A673 (cell line): ENCODE results near the gene ECSCR. TPM values are rescaled to one million over a fixed set of nuclear protein-coding genes. Genes with fewer than 3 reads are reported as not detected.
"Not testable (repeated sequence)": the region's sequence is repeated elsewhere in the genome, so short reads cannot be mapped to it uniquely, and the experiment has no call there.

ENCODE experiments used
- BruUV-seq: library from RNA; stranded (reverse); fragments of 400-500 nt; replicated peaks from 2 replicates; lab custom pipeline; 2021; lab: Mats Ljungman, UMichigan
- CTCF ChIA-PET: fragments of 300-600 bp; sonication (Branson Sonifier 250); formaldehyde crosslinking; loops from one replicate; lab custom pipeline; 2022; ENCODE audit warnings: antibody characterized with exemption; lab: Charles Lee
- POLR2A ChIA-PET: fragments of 300-600 bp; sonication (Branson Sonifier 250); formaldehyde crosslinking; loops from one replicate; lab custom pipeline; 2022; ENCODE audit warnings: antibody characterized with exemption; ENCODE audit not compliant: low non-redundant PET; lab: Charles Lee
- DNase-seq: peaks from one replicate; pipeline ENCODE4 v3.0.0-alpha.2; 2015; ENCODE audit warnings: low spot score
- H3K27ac ChIP-seq: fragments of 200-600 bp; sonication (generic); 2 replicates; pipeline ENCODE4 v1.5.1; 2016; ENCODE audit warnings: mixed run types, low read depth, mild to moderate bottlenecking, mixed read lengths, antibody characterized with exemption, low read length; ENCODE audit not compliant: poor library complexity, severe bottlenecking
- H3K27me3 ChIP-seq: fragments of 200-600 bp; sonication (generic); replicated peaks from 2 replicates; pipeline ENCODE4 v1.6.1; 2017; ENCODE audit warnings: mixed run types, low read depth, mild to moderate bottlenecking, mixed read lengths, antibody characterized with exemption, low read length; ENCODE audit not compliant: insufficient read depth, poor library complexity
- H3K36me3 ChIP-seq: fragments of 200-600 bp; sonication (generic); 2 replicates; pipeline ENCODE4 v1.6.1; 2016; ENCODE audit warnings: mixed run types, mild to moderate bottlenecking, mixed read lengths, antibody characterized with exemption, low read length; ENCODE audit not compliant: insufficient read depth, poor library complexity, severe bottlenecking
- H3K4me1 ChIP-seq: fragments of 200-600 bp; sonication (generic); 2 replicates; pipeline ENCODE4 v1.6.1; 2017; ENCODE audit warnings: mixed run types, mild to moderate bottlenecking, mixed read lengths, antibody characterized with exemption, low read length; ENCODE audit not compliant: insufficient read depth, poor library complexity, severe bottlenecking
- H3K4me3 ChIP-seq: fragments of 200-600 bp; sonication (generic); 2 replicates; pipeline ENCODE4 v1.5.1; 2016; ENCODE audit warnings: low read depth, mixed run types, mild to moderate bottlenecking, mixed read lengths, low read length; ENCODE audit not compliant: poor library complexity, severe bottlenecking
- H3K9me3 ChIP-seq: fragments of 200-600 bp; sonication (generic); 2 replicates; pipeline ENCODE4 v1.6.1; 2016; ENCODE audit warnings: mixed run types, low read depth, mild to moderate bottlenecking, mixed read lengths, antibody characterized with exemption, low read length; ENCODE audit not compliant: poor library complexity, severe bottlenecking
- EZH2 ChIP-seq: fragments of 200-600 bp; sonication (generic); IDR thresholded peaks from 2 replicates; pipeline ENCODE4 v1.6.1; 2017; ENCODE audit warnings: borderline replicate concordance, low read depth, mild to moderate bottlenecking, mixed read lengths, antibody characterized with exemption, low read length; ENCODE audit not compliant: poor library complexity, severe bottlenecking
- intact Hi-C: fragments of 100-400 bp; cut with micrococcal nuclease; formaldehyde crosslinking; loops from one replicate; pipeline ENCODE4 v1.10.0; 2022; ENCODE audit not compliant: unreplicated experiment
- total RNA-seq: library from RNA; stranded (reverse); gene quantifications from 2 replicates; pipeline ENCODE4 v1.2.3, GENCODE V29; 2021
- TF ChIP-seq, protein P1 (sequence below): fragments of 300-800, 200-600 bp; sonication (generic); conservative IDR thresholded peaks from 2 replicates; pipeline ENCODE4 v1.5.1; 2017; ENCODE audit warnings: low read depth, mild to moderate bottlenecking, antibody characterized with exemption, low read length, moderate library complexity, mixed read lengths

The ECSCR gene
- total RNA-seq, 1 experiment from 2014 or later = 1.6 TPM

DNA sequence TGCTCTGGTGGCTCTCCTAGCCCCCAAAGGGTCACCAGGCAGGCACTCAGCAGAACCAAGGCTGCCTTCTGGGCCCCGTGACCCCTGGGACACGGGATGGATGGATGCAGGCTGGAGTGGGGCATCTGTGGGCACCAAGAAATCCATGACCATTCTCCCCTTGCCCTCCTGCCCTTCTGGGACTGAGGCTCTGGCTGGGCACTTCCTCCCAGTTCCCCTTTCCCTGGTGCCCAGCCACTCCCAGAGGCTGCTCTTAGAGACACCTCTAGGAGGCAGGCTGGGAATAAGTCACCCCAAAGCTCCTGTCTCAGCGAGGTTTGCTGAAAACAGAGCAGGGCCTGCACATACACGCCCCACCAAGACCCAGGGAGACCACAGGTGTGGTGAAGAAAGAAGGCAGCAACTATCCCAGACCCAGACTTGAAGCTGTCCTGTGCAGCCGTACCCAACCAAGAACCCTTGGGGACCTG lies 19.1 kb upstream of the ECSCR start:
- ChIA-PET CTCF (interaction anchor here (1.2 kb wide), 1 partner anchor 59 kb away, joined by 6 read pairs; no protein-coding TSS in a partner anchor), POLR2A (interaction anchor here (0.6 kb wide), 1 partner anchor 991 kb away, joined by 4 read pairs; no protein-coding TSS in a partner anchor)
- Histone ChIP-seq H3K27me3 (no peaks in the 10 kb centered on the region), H3K4me1 (peaks cover 10% of the 10 kb centered on the region), H3K36me3 (peaks cover 10% of the 10 kb centered on the region), H3K27ac (peak overlapping the region; percentile 89), H3K9me3 (no peaks in the 10 kb centered on the region), H3K4me3 (peak overlapping the region; percentile 55)
- BruUV-seq = no TSS peak
- intact Hi-C loops = no loop called here
- DNase-seq = peak; percentile 50
- TF ChIP-seq EZH2 = no peak
- TF ChIP-seq, protein P1, sequence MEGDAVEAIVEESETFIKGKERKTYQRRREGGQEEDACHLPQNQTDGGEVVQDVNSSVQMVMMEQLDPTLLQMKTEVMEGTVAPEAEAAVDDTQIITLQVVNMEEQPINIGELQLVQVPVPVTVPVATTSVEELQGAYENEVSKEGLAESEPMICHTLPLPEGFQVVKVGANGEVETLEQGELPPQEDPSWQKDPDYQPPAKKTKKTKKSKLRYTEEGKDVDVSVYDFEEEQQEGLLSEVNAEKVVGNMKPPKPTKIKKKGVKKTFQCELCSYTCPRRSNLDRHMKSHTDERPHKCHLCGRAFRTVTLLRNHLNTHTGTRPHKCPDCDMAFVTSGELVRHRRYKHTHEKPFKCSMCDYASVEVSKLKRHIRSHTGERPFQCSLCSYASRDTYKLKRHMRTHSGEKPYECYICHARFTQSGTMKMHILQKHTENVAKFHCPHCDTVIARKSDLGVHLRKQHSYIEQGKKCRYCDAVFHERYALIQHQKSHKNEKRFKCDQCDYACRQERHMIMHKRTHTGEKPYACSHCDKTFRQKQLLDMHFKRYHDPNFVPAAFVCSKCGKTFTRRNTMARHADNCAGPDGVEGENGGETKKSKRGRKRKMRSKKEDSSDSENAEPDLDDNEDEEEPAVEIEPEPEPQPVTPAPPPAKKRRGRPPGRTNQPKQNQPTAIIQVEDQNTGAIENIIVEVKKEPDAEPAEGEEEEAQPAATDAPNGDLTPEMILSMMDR = peak; percentile 36; the same call in 1 of the 2 replicates

DNA sequence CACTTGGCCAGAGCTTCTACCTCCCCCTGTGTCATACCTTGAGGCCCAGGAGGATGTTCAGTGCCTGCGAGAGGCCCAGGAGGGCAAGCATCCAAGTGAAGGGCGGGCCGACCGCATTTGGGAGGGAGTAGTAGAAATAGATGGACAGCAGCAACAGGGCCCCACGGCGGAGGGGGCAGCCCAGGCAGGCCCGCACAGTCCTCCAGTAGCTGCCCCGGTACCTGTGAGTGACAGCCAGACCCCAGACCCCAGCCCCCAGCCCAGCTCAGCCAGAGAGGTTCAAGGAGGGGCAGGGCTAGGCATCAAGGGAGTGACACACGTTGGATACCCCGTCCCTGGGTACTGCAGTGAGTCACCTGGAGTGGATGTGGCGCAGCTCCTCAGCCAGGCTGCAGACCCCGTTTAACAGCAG lies 18.6 kb upstream of the ECSCR start:
- intact Hi-C loops = no loop called here
- Histone ChIP-seq H3K4me1 (peaks cover 10% of the 10 kb centered on the region), H3K36me3 (peaks cover 10% of the 10 kb centered on the region), H3K9me3 (no peaks in the 10 kb centered on the region), H3K27me3 (no peaks in the 10 kb centered on the region), H3K27ac (peak overlapping the region; percentile 89), H3K4me3 (peak overlapping the region; percentile 55)
- TF ChIP-seq EZH2 = no peak
- TF ChIP-seq, protein P1 = no peak
- no peak for DNase-seq
- BruUV-seq = no TSS peak
- POLR2A ChIA-PET = no interaction called here
- CTCF ChIA-PET = interaction anchor here (1.2 kb wide), 1 partner anchor 58 kb away, joined by 6 read pairs; no protein-coding TSS in a partner anchor

DNA sequence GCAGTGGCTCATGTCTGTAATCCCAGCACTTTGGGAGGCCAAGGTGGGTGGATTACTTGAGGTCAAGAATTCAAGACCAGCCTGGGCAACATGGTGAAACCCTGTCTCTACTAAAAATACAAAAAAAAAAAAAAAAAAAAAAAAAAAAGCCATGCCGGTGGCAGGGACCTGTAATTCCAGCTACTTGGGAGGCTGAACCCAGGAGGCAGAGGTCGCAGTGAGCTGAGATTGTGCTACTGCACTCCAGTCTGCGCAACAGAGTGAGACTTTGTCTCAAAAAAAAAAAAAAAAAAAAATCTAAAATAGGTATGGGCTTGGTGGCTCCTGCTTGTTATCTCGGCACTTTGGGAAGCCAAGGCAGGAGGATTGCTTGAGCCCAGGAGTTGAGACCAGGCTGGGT lies 17.2 kb upstream of the ECSCR start:
- Histone ChIP-seq H3K36me3 (peaks cover 20% of the 10 kb centered on the region), H3K4me1 (peaks cover 14% of the 10 kb centered on the region)
- H3K9me3 ChIP-seq, POLR2A ChIA-PET, BruUV-seq, intact Hi-C loops, H3K27me3 ChIP-seq, H3K27ac ChIP-seq, CTCF ChIA-PET, DNase-seq, H3K4me3 ChIP-seq: not testable (repeated sequence)

DNA sequence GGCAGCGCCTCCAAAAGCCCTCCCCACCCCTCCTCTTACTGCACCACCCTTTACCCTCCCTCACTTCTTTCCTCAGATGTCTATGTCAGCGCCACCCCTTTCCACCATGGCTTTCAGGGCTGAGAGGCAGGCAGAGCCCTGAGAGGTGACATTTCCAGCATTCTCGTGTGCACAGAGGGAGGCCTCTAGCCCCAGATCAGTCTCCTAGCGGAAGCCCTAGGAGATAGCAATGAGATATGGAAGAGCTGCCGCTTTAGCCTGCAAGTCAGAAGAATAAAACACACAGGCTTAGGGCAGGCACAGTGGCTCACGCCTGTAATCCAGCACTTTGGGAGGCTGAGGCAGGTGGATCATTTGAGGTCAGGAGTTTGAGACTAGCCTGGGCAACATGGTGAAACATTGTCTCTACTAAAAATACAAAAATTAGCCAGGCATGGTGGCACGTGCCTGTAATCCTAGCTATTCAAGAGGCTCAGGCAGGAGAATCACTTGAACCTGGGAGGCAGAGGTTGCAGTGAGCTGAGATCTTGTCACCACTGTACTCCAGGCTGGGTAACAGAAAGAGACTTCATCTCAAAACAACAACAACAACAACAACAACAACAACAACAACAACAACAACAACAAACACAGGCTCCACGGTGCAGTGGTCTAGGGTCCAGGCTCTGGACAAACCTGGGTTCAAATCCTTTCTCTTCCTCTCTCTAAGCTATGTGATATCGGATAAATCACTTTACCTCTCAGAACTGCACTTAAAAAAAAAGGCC lies 16.3 kb upstream of the ECSCR start:
- DNase-seq, H3K9me3 ChIP-seq, intact Hi-C loops, H3K27me3 ChIP-seq, CTCF ChIA-PET, H3K4me3 ChIP-seq, H3K27ac ChIP-seq, BruUV-seq: not testable (repeated sequence)
- Histone ChIP-seq H3K4me1 (peaks cover 18% of the 10 kb centered on the region), H3K36me3 (peaks cover 20% of the 10 kb centered on the region)
- POLR2A ChIA-PET = interaction anchor here (0.5 kb wide), 1 partner anchor 44 kb away, joined by 3 read pairs; no protein-coding TSS in a partner anchor
